ENCODE measurements around the gene UTF1.
"Not testable (repeated sequence)": the region's sequence is repeated elsewhere in the genome, so short reads cannot be mapped to it uniquely, and the experiment has no call there.

UTF1 gene

DNA sequence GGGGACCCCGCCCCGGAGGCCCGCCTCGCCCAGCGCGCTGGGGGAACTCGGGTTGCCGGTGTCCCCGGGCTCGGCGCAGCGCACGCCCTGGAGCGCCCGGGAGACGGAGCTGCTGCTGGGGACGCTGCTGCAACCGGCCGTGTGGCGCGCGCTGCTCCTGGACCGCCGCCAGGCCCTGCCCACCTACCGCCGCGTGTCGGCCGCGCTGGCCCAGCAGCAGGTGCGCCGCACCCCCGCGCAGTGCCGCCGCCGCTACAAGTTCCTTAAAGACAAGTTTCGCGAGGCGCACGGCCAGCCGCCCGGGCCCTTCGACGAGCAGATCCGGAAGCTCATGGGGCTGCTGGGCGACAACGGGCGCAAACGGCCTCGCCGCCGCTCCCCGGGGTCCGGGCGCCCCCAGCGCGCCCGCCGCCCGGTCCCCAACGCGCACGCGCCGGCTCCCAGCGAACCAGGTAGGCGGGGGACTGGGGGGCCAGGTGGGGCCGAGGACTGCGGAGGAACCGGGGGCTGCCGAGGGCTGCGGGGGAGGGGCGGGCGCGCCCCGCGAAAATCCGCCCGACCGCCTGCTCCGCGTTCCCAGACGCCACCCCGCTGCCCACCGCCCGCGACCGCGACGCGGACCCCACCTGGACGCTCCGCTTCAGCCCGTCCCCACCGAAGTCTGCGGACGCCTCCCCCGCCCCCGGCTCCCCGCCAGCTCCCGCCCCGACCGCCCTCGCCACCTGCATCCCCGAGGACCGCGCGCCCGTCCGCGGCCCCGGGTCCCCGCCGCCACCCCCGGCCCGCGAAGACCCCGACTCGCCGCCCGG lies 574 bp downstream of the UTF1 start:
- DNase-seq, result no peak

- no peak for DNase-seq
Measured at GRCh38 chr10:133231244-133231945, 1.4 kb downstream of the UTF1 start.

GRCh38 chr10:133231946-133232574 lies 2.0 kb downstream of the UTF1 start:
- no peak for DNase-seq

GRCh38 chr10:133234796-133235195 lies 4.8 kb downstream of the UTF1 start:
- DNase-seq, result not testable (repeated sequence)

DNA sequence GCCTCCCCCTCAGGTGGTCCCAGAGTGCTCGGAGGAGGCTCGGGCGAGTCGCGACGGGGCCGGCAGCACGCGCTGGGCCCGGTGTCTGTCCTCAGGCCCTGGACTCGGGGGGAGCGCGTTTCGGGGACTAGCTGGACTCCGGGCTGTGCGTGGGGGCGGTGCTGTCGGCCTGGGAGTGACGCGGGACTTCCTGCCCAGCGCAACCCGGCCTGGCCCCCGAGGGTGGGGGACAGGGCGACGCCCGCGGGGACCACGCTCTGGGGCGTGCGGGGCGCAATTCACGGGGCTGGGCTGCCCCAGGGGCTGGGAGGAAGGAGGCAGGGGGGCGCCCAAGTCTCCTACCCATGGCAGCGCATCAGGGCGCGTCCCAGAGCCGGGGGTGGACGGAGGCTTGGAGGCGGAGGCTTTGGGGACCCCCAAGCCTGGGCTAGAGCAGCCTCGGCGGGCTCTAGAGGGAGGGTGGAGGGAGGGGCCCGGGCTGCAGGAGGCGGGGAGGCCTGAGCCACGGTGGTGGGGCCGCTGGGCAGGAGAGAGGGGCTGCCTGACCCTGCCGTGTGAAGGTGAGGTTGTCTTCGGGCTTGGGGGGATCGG lies 5.3 kb downstream of the UTF1 start:
- DNase-seq, result no peak

- no peak for DNase-seq
Measured at GRCh38 chr10:133235932-133236331, 5.9 kb downstream of the UTF1 start.

- no peak for DNase-seq
Measured at GRCh38 chr10:133236401-133237240, 6.6 kb downstream of the UTF1 start.

DNA sequence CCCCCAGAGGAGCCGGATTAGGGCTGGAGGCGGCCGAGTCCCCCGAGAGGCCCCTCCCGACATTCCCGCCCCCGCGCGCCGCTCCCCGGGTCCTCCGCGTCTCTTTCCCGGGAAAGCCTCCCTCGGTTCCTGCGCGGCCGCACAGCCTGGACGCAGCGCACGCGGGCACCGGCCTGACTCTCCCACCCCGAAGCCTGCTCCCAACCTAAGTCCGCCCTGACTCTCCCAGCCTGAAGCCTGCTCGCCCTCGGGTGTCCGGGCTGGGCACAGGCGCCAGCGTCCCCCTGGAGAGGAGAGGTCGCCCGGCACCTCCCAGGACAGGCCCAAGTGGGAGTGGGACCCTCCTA lies 7.2 kb downstream of the UTF1 start:
- DNase-seq, result no peak

DNA sequence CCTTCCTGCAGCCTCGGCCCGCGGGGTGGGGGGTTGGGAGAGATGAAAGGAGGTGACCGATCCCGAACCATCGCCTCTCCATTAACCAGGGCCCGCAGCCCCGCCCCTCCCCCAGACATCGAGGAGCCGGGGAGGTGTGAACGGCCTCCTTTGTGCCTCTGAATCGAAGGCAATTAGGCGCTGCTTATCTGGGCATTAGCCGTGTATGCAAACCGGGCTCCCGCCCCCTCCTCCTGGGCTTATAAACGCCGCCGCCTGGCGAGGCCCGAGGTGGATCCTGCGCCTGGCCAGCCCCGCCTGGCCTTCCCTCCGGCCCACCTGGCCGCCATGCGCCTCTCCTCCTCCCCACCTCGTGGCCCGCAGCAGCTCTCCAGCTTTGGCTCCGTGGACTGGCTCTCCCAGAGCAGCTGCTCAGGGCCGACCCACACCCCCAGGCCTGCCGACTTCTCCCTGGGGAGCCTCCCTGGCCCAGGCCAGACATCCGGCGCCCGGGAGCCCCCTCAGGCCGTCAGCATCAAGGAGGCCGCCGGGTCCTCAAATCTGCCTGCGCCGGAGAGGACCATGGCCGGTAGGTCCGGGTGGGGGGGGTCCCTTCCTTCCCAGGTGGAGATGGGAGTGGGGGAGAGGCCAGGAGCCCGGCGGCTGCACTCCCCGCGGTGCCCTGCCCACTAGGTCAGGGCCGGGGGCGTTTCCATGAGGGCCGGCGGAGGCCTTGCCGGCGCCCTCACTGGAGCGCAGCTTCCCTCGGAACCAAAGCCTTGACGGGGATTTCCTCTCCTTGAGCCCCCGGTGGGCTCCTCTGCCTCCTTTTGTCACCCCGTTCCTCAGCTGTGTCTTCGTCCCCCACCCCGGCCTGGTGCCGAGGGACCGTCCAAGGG lies 7.8 kb downstream of the UTF1 start, which contains the start of gene VENTX:
TSS of gene VENTX (plus strand) at position 268 of the 878 bp plus-strand sequence. CDS start at position 328, 60 bp downstream.
- no peak for DNase-seq

DNA sequence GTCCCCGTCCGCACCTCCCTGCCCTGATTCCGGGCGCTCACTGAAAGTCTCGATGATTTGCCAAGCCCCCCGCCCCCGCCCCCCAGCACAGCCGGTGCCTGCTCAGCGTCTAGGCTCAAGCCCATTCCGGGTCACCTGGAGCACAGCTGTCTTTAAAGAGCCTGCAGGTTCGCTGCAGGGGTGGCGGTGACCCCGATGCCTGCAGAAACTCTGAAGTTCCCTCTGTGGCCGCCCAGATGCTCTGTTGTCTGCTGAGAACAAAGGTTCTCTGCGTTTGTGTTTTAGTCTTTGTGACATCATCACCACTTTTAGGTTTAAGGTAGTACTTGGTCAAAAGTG lies 8.4 kb downstream of the UTF1 start:
- DNase-seq, result no peak

DNA sequence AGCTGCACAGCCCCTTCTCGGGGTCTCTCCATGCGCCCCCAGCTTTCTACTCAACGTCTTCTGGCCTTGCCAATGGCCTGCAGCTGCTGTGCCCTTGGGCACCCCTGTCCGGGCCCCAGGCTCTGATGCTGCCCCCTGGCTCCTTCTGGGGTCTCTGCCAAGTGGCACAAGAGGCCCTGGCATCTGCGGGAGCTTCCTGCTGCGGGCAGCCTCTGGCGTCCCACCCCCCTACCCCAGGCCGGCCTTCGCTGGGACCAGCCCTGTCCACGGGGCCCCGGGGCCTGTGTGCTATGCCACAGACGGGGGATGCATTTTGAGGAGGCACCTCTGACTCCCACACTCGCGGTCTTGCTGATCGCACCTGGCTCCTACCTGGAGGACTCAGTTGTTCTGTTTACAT lies 10.0 kb downstream of the UTF1 start:
- no peak for DNase-seq

DNA sequence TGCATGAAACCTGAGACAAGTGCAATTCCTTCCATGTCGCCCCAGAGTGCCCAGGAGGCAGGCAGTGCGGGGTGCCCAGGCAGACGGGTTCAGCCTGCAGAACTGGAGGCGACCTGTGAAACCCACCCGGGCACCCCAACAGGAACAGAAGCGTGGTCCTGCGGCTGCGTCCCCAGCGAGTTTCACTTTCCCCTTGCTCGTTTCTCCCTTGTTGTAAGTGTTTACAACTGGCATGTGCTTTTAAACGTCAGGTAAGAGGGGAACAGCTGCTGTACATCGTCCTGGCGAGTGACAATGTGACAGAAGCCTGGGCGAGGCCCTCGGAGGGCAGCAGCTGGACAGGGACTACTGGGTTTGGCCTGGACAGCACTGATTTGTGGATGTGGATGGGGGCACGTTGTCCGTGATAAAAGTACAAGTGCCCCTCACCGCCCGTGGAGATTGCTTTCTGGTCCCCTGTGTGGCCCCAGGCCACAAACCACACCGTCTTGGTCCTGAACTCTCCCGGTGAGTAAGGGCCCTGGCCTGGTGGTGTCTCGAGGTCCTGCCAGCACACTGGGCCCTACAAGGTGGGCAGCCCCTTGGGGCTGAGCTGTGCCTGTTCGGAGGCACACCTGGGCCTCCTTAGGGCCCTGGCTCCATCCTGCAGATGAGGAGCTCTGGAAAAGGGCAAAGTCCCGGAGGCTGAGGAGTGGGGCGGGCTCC lies 11.6 kb downstream of the UTF1 start:
- DNase-seq, result no peak

DNA sequence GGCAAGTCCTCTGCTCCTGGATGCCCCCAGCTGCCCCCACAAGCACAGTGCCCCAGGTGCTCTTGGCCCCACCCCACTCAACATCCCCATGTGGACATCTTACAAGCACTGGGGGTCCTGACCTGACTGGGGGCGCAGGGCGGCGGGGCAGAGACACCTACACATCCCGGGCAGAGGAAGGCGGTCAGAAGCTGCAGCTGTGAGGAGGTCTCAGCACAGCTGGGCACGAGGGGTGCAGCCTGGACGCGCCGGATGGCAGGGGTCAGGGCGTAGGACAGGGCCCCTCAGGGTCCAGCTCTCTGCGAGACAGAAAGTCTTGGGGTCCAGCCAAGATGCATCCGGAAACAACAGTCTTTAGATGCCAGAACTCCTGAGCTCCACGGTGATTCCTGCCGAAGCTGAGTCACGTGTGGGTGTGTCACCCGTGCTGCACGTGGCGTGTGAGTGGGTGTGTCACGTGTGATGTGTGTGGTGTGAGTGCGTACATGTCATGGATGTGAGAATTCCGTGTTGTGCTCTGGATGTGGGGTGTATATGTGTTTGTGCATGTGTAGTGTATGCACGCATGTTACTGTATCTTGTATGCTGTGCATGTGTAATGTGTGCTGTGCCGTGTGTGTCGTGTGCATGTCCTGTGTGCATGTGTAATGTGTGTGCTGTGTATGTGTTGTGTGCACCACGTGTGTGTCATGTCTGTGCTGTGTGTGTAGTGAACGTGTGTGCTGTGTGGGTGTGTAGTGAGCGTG lies 12.8 kb downstream of the UTF1 start:
- DNase-seq, result no peak

DNA sequence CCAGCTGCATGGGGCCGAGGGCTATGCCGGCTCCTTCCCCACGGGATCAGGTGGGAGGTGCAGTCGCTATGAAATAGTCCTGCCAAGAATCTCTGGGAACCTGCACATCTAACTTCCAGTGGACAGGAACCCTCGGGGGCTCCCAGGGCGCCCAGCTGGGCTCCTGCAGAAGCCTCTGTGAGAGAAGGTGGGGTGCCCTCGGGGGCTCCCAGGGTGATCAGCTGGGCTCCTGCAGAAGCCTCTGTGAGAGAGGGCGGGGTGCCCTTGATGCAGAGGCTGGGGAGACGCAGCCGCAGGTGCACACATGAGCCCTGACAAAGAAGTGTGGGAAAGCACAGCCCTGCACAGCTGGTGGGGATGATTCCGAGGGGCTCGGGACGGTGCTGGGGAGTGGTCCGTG lies 13.6 kb downstream of the UTF1 start:
- DNase-seq, result no peak

- no peak for DNase-seq
Measured at GRCh38 chr10:133245439-133246235, 15.6 kb downstream of the UTF1 start.

DNA sequence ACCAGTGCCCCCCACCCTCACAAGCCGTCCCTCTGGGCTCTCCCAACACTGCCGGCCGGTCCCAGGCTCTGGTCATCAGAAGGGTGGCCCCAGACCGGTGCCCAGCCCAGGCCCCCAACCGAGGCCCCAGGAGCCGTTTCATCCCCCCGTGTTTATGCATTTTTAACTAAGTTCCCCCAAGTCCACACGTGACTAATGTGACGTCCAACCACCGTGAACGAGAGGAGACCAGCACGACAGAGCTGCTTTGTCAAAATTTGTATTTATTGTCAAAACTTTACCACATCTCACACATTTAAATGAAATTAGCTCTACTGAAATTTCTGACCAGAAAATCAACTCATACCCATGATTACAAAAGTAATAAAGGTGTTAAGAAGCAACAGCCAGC lies 16.2 kb downstream of the UTF1 start:
- DNase-seq, result no peak

- no peak for DNase-seq
Measured at GRCh38 chr10:133247681-133248333, 17.8 kb downstream of the UTF1 start.

DNA sequence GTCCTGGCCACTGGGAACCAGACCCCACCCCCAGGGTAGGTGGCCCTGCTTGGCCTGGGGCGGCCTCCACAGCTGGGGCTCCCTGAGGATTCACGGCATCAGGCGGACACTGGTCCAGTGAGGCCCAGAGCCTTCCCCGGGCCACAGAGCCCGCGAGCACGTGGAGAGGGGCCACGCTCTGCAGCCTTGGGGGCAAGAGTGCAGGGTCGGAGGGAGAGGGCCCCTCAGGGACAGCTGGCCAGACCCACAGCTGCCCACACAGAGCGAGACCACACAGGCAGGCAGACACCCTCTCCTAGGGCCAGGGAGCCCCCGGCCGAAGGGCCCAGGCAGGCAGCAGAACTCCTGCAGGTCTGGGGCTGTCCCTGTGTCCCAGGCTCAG lies 18.3 kb downstream of the UTF1 start:
- DNase-seq, result no peak
